HepG2 (cell line): ENCODE results near the gene PTAR1.

Source experiments
- ASH2L ChIP-seq: fragments of 300-600, 200-600 bp; sonication (generic); IDR thresholded peaks from 2 replicates; pipeline ENCODE4 v1.7.0; 2017; ENCODE audit warnings: low read depth, mild to moderate bottlenecking, moderate library complexity, mixed read lengths, low read length; ENCODE audit not compliant: insufficient read length
- CTCF ChIP-seq: sonication (generic); formaldehyde crosslinking; IDR thresholded peaks from 2 replicates; pipeline ENCODE4 v1.5.0; 2020; ENCODE audit warnings: mild to moderate bottlenecking, missing genetic modification reagents, moderate library complexity
- ETV5 ChIP-seq: IDR thresholded peaks from 2 replicates; pipeline ENCODE4 v1.6.1; 2018; ENCODE audit warnings: missing biosample characterization, missing genetic modification reagents, inconsistent platforms, borderline replicate concordance
- HMGXB4 ChIP-seq, 2 experiments: sonication (generic) in 1 of 2; formaldehyde crosslinking in 1 of 2; IDR thresholded peaks; 2 replicates each; pipeline versions ENCODE4 v1.4.0 to v1.6.1; 2018 to 2020; ENCODE audit warnings: missing genetic modification reagents in 2 of 2, borderline replicate concordance in 1 of 2, low read depth in 1 of 2, mild to moderate bottlenecking in 1 of 2, missing biosample characterization in 1 of 2
- HNRNPLL ChIP-seq: fragments of 200-400 bp; formaldehyde crosslinking; IDR thresholded peaks from 2 replicates; pipeline ENCODE4 v1.6.1; 2017; ENCODE audit warnings: mild to moderate bottlenecking, low read depth, low read length; ENCODE audit not compliant: poor library complexity, severe bottlenecking
- ISL2 ChIP-seq: sonication (generic); formaldehyde crosslinking; IDR thresholded peaks from 2 replicates; pipeline ENCODE4 v1.5.0; 2020; ENCODE audit warnings: missing genetic modification reagents
- RBAK ChIP-seq: sonication (generic); formaldehyde crosslinking; IDR thresholded peaks from 2 replicates; pipeline ENCODE4 v1.5.1; 2020; ENCODE audit warnings: mild to moderate bottlenecking, missing genetic modification reagents

- TF ChIP-seq CTCF (CRISPR knock-in tag) (no peak), HNRNPLL (no peak), ETV5 (CRISPR knock-in tag) (no peak), ASH2L (no peak), ISL2 (no peak), RBAK (no peak), HMGXB4 (CRISPR knock-in tag; IDR thresholded peaks at IDR 0.05; ENCODE audit: borderline replicate concordance in 1 of 2, low read depth in 1 of 2) (no peak)
These were observed 81.9 kb downstream of the PTAR1 start for GRCh38 chr9:69677931-69678330.
